ENCODE results near the gene PIAS4.
"Not testable (repeated sequence)": the region's sequence is repeated elsewhere in the genome, so short reads cannot be mapped to it uniquely, and the experiment has no call there.

Gene PIAS4

GRCh38 chr19:3998667-3999412 lies 8.7 kb upstream of the PIAS4 start:
- not testable (repeated sequence) for DNase-seq

GRCh38 chr19:4000798-4001197 lies 6.7 kb upstream of the PIAS4 start:
- DNase-seq = not testable (repeated sequence)

GRCh38 chr19:4005436-4005835 lies 2.1 kb upstream of the PIAS4 start:
- DNase-seq = not testable (repeated sequence)

- DNase-seq = peak; percentile 41 to 51
Observed at GRCh38 chr19:4007836-4008539, 452 bp downstream of the PIAS4 start.

GRCh38 chr19:4009990-4010807 lies 2.7 kb downstream of the PIAS4 start:
- no peak for DNase-seq

GRCh38 chr19:4010808-4011110 lies 3.2 kb downstream of the PIAS4 start:
- no peak for DNase-seq

- not testable (repeated sequence) for DNase-seq
Observed at GRCh38 chr19:4011430-4011829, 3.9 kb downstream of the PIAS4 start.

- no peak for DNase-seq
Observed at GRCh38 chr19:4012092-4012974, 4.8 kb downstream of the PIAS4 start.

- DNase-seq = no peak
Observed at GRCh38 chr19:4012975-4013634, 5.6 kb downstream of the PIAS4 start.

GRCh38 chr19:4013886-4014540 lies 6.5 kb downstream of the PIAS4 start:
- no peak for DNase-seq

- peak; percentile 46 to 54 for DNase-seq
Observed at GRCh38 chr19:4014541-4015491, 7.3 kb downstream of the PIAS4 start.

GRCh38 chr19:4015705-4016402 lies 8.3 kb downstream of the PIAS4 start:
- DNase-seq = no peak

GRCh38 chr19:4016486-4016885 lies 8.9 kb downstream of the PIAS4 start:
- no peak for DNase-seq

GRCh38 chr19:4016903-4017638 lies 9.5 kb downstream of the PIAS4 start:
- DNase-seq = no peak

GRCh38 chr19:4018140-4018613 lies 10.6 kb downstream of the PIAS4 start:
- no peak for DNase-seq

GRCh38 chr19:4018775-4019504 lies 11.4 kb downstream of the PIAS4 start:
- DNase-seq = no peak

- no peak for DNase-seq
Observed at GRCh38 chr19:4019578-4019977, 12.0 kb downstream of the PIAS4 start.
